MV-4-11 (cell line): ENCODE results near the gene RASEF.
A peak's percentile ranks its signal among the peaks of the same experiment; 100 is the strongest.

ENCODE experiments used
- DNase-seq: peaks from one replicate; lab custom pipeline; 2025; lab: John Stamatoyannopoulos, UW

RASEF gene

GRCh38 chr9:83012922-83013838, 49.8 kb downstream of the RASEF start:
- DNase-seq: no peak

GRCh38 chr9:83012168-83012921, 50.6 kb downstream of the RASEF start:
- peak; percentile 29 for DNase-seq

- DNase-seq: no peak
Observed at GRCh38 chr9:83011611-83012010, 51.3 kb downstream of the RASEF start.

GRCh38 chr9:83007521-83008300, 55.2 kb downstream of the RASEF start:
- no peak for DNase-seq

GRCh38 chr9:83006378-83006777, 56.6 kb downstream of the RASEF start:
- peak; percentile 77 for DNase-seq

- DNase-seq: peak; percentile 61
Observed at GRCh38 chr9:83005963-83006362, 57.0 kb downstream of the RASEF start.

GRCh38 chr9:83005361-83005760, 57.6 kb downstream of the RASEF start:
- no peak for DNase-seq

GRCh38 chr9:83002329-83002728, 60.6 kb downstream of the RASEF start:
- no peak for DNase-seq

GRCh38 chr9:83000765-83001164, 62.2 kb downstream of the RASEF start:
- no peak for DNase-seq

GRCh38 chr9:82998409-82998808, 64.5 kb downstream of the RASEF start:
- DNase-seq: no peak

GRCh38 chr9:82997476-82998140, 65.3 kb downstream of the RASEF start:
- no peak for DNase-seq

GRCh38 chr9:82996941-82997340, 66.0 kb downstream of the RASEF start:
- DNase-seq: no peak

GRCh38 chr9:82993856-82994605, 68.9 kb downstream of the RASEF start:
- DNase-seq: no peak

GRCh38 chr9:82991671-82992070, 71.3 kb downstream of the RASEF start:
- DNase-seq: no peak

- no peak for DNase-seq
Observed at GRCh38 chr9:82989929-82990328, 73.0 kb downstream of the RASEF start.

GRCh38 chr9:82988488-82988887, 74.5 kb downstream of the RASEF start:
- DNase-seq: no peak

GRCh38 chr9:82987370-82988189, 75.4 kb downstream of the RASEF start:
- no peak for DNase-seq

- no peak for DNase-seq
Observed at GRCh38 chr9:82981552-82981951, 81.4 kb downstream of the RASEF start.

- DNase-seq: no peak
Observed at GRCh38 chr9:82975176-82975575, 87.8 kb downstream of the RASEF start.

GRCh38 chr9:82972446-82972845, 90.5 kb downstream of the RASEF start:
- DNase-seq: no peak
